HepG2 (cell line): ENCODE data around the gene MED9. TPM values are rescaled to one million over a fixed set of nuclear protein-coding genes. Genes with fewer than 3 reads are reported as not detected.

Experiments used
- ATAC-seq: fragments of 200-7000 bp; cut with Tn5 transposase; 3 replicates; pipeline ENCODE4 v1.9.1; 2020; ENCODE audit warnings: mild to moderate bottlenecking, moderate library complexity
- BruUV-seq: library from RNA; stranded (reverse); fragments of 400-500 nt; replicated peaks from 2 replicates; lab custom pipeline; 2021; lab: Mats Ljungman, UMichigan
- CTCF ChIA-PET: fragments of 300-600 bp; formaldehyde crosslinking; extraction: SDS; loops from one replicate; lab custom pipeline; 2021; ENCODE audit warnings: low total read pairs, inconsistent platforms, low intra/inter-chr PET ratio; lab: Yijun Ruan, JAX
- POLR2A ChIA-PET: fragments of 350-600 bp; sonication (Branson Sonifier 250); formaldehyde crosslinking; loops from one replicate; lab custom pipeline; 2020; ENCODE audit warnings: antibody characterized with exemption, inconsistent platforms; lab: Yijun Ruan, JAX
- DNase-seq: peaks from one replicate; pipeline ENCODE4 v3.0.0-alpha.2; 2015; ENCODE audit warnings: low spot score
- FAIRE-seq: peaks from 3 replicates; lab custom pipeline; 2011; peaks lifted over from hg19 to GRCh38; lab: Jason Lieb, UNC
- H2AFZ ChIP-seq: one replicate; pipeline ENCODE4 v1.6.1; 2011; ENCODE audit warnings: low read length, inconsistent platforms
- H3K27ac ChIP-seq: fragments of 300-600 bp; 3 replicates; pipeline ENCODE4 v1.8.0; 2011; ENCODE audit warnings: mixed run types, mild to moderate bottlenecking, mixed read lengths, low read length, inconsistent platforms; ENCODE audit not compliant: insufficient read depth; ENCODE audit errors: extremely low read length
- H3K27me3 ChIP-seq, 2 experiments: fragments of 200-600 bp in 1 of 2; 2 replicates in 1 of 2; 3 replicates in 1 of 2; pipeline versions ENCODE4 v1.6.0 to v1.8.0; 2011; ENCODE audit warnings: low read length in 2 of 2, mild to moderate bottlenecking in 2 of 2, moderate library complexity in 2 of 2, inconsistent platforms in 1 of 2; ENCODE audit not compliant: insufficient read depth in 2 of 2, control insufficient read depth in 1 of 2
- H3K36me3 ChIP-seq, 2 experiments: fragments of 200-600 bp in 1 of 2; replicated peaks in 1 of 2; 2 replicates in 1 of 2; 3 replicates in 1 of 2; pipeline versions ENCODE4 v1.5.1 to v1.8.0; 2011; ENCODE audit warnings: low read length in 2 of 2, inconsistent platforms in 1 of 2; ENCODE audit not compliant: insufficient read depth in 2 of 2, control insufficient read depth in 1 of 2
- H3K4me1 ChIP-seq: 2 replicates; pipeline ENCODE4 v1.5.1; 2012; ENCODE audit warnings: low read length, inconsistent platforms; ENCODE audit not compliant: insufficient read depth
- H3K4me2 ChIP-seq: 2 replicates; pipeline ENCODE4 v1.6.0; 2011; ENCODE audit warnings: low read depth, low read length, inconsistent platforms
- H3K4me3 ChIP-seq, 3 experiments: fragments of 200-600 bp in 1 of 3; sonication (generic), shearing (Covaris generic) in 1 of 3; replicated peaks in 1 of 3; 2 replicates each; pipeline ENCODE4 v1.5.1; 2011 to 2016; ENCODE audit warnings: low read length in 3 of 3, inconsistent platforms in 2 of 3, low read depth in 2 of 3, mild to moderate bottlenecking in 2 of 3, control low read depth in 1 of 3, mixed read lengths in 1 of 3; ENCODE audit not compliant: insufficient read depth in 1 of 3
- H3K79me2 ChIP-seq: one replicate; pipeline ENCODE4 v1.6.1; 2011; ENCODE audit warnings: low read length, inconsistent platforms; ENCODE audit not compliant: insufficient read depth
- H3K9ac ChIP-seq: 2 replicates; pipeline ENCODE4 v1.6.0; 2011; ENCODE audit warnings: mild to moderate bottlenecking, low read depth, low read length, inconsistent platforms; ENCODE audit not compliant: insufficient read depth
- H3K9me3 ChIP-seq: 2 replicates; pipeline ENCODE4 v1.5.1; 2012; ENCODE audit warnings: mild to moderate bottlenecking, low read length
- H4K20me1 ChIP-seq: 2 replicates; pipeline ENCODE4 v1.6.0; 2011; ENCODE audit warnings: inconsistent platforms, mild to moderate bottlenecking, low read length, moderate library complexity; ENCODE audit not compliant: insufficient read depth
- HOXA7 ChIP-seq: sonication (generic); formaldehyde crosslinking; IDR thresholded peaks from 2 replicates; pipeline ENCODE4 v1.8.1; 2022; ENCODE audit warnings: mild to moderate bottlenecking, missing genetic modification reagents, moderate library complexity
- PPARG ChIP-seq: conservative IDR thresholded peaks from 2 replicates; pipeline ENCODE4 v1.6.1; 2016; ENCODE audit warnings: missing biosample characterization, missing genetic modification reagents
- RERE ChIP-seq: IDR thresholded peaks from 2 replicates; pipeline ENCODE4 v1.6.1; 2016; ENCODE audit warnings: low read depth, missing genetic modification reagents, missing compliant biosample characterization
- ZBTB37 ChIP-seq: sonication (generic); formaldehyde crosslinking; IDR thresholded peaks from 2 replicates; pipeline ENCODE4 v1.4.0; 2020; ENCODE audit warnings: mild to moderate bottlenecking, missing genetic modification reagents
- ZBTB4 ChIP-seq: sonication (generic); formaldehyde crosslinking; IDR thresholded peaks from 2 replicates; pipeline ENCODE4 v1.4.0; 2020; ENCODE audit warnings: missing genetic modification reagents, mild to moderate bottlenecking, borderline replicate concordance
- ZMYM2 ChIP-seq: sonication (generic); formaldehyde crosslinking; IDR thresholded peaks from 2 replicates; pipeline ENCODE4 v1.8.0; 2022; ENCODE audit warnings: mild to moderate bottlenecking, missing genetic modification reagents
- ZNF281 ChIP-seq: sonication (generic); formaldehyde crosslinking; IDR thresholded peaks from 2 replicates; pipeline ENCODE4 v1.4.0; 2020; ENCODE audit warnings: missing genetic modification reagents, borderline replicate concordance
- WGBS: methylation state at CpG from one replicate; pipeline ENCODE4 v1.1.6; 2017; ENCODE audit warnings: low lambda C conversion rate; 5-methylcytosine and 5-hydroxymethylcytosine counted together
- in situ Hi-C: cut with HindIII; loops from 2 replicates; pipeline ENCODE4 v1.10.0; 2017; ENCODE audit warnings: low pct_unique_long_range_greater_than_20kb; ENCODE audit not compliant: extremely low pct_ligation_motif_present
- intact Hi-C: fragments of 100-400 bp; cut with micrococcal nuclease; formaldehyde crosslinking; loops from one replicate; pipeline ENCODE4 v1.10.0; 2022; ENCODE audit not compliant: unreplicated experiment
- polyA plus RNA-seq, 8 experiments: library from polyadenylated mRNA; depleted of rRNA in 3 of 8; stranded (reverse) in 7 of 8; unstranded in 1 of 8; fragments of >200 nt; fragmentation: Illumina TruSeq in 4 of 8; extraction: Trizol in 4 of 8; gene quantifications; 2 replicates each; pipeline versions ENCODE4 v1.2.1 to v1.2.3, GENCODE V29; 2011 to 2016; ENCODE audit warnings: low read depth in 4 of 8, missing spikeins in 1 of 8, mixed read lengths in 1 of 8; ENCODE audit not compliant: insufficient read depth in 1 of 8
- total RNA-seq, 5 experiments: library from RNA; depleted of rRNA; stranded (reverse); fragments of >200 nt; fragmentation: Illumina TruSeq; extraction: Trizol; gene quantifications; 2 replicates each; pipeline ENCODE4 v1.2.3, GENCODE V29; 2016; ENCODE audit warnings: low read depth in 1 of 5

MED9 gene
- total and polyA plus RNA-seq, 2 of the 13 experiments (the other 11 are each of a cell fraction or from before 2014, with no cell fraction given): 11.9 to 15.1 TPM

GRCh38 chr17:17468217-17469010, 8.4 kb upstream of the MED9 start (continued):
- no peak for TF ChIP-seq RERE (CRISPR knock-in tag)

GRCh38 chr17:17469358-17469757, 7.4 kb upstream of the MED9 start:
- intact Hi-C loops (no loop called here), in situ Hi-C loops (no loop called here)
- ATAC-seq: no peak
- DNase-seq: no peak
- peaks cover 7 to 44% of the 10 kb centered on the region in 2 experiments; a peak in 4 of 5 replicates for H3K27me3 ChIP-seq
- no peak overlapping the region for H3K4me2 ChIP-seq
- WGBS: 98% methylated on average over 4 of the region's 4 CpGs
- peaks cover 51% of the 10 kb centered on the region for H3K4me1 ChIP-seq
- no peak overlapping the region for H2AFZ ChIP-seq
- no peaks in the 10 kb centered on the region for H3K36me3 ChIP-seq
- ChIA-PET POLR2A (interaction anchor here (1.6 kb wide), 1 partner anchor 23 kb away, joined by 5 read pairs; no protein-coding TSS in a partner anchor), CTCF (no interaction called here)
- BruUV-seq: no TSS peak
- no peak overlapping the region for H3K4me3 ChIP-seq
- H3K9me3 ChIP-seq: no peaks in the 10 kb centered on the region
- H3K9ac ChIP-seq: no peak overlapping the region
- no peaks in the 10 kb centered on the region for H4K20me1 ChIP-seq
- no peak overlapping the region for H3K27ac ChIP-seq
- no peak for FAIRE-seq
- H3K79me2 ChIP-seq: no peaks in the 10 kb centered on the region
- no peak for TF ChIP-seq ZBTB37
- no peak for TF ChIP-seq PPARG (CRISPR knock-in tag)
- no peak for TF ChIP-seq ZNF281 (CRISPR knock-in tag)
- no peak for TF ChIP-seq ZBTB4
- TF ChIP-seq HOXA7 (CRISPR knock-in tag): no peak
- TF ChIP-seq ZMYM2 (CRISPR knock-in tag): 0 out of 2 replicates have a peak, but pooled peaks have one; percentile 30
